Neural crest cell (in vitro differentiated cells): ENCODE measurements around the gene SHROOM2. TPM values are rescaled to one million over a fixed set of nuclear protein-coding genes. Genes with fewer than 3 reads are reported as not detected.

Experiments
- DNase-seq: peaks from one replicate; pipeline ENCODE4 v3.0.0; 2021; ENCODE audit warnings: low read depth, mixed read lengths, low spot score
- H3K27ac Mint-ChIP-seq: one replicate; pipeline ENCODE4 v1.8.0; 2021; ENCODE audit warnings: mild to moderate bottlenecking, mixed read lengths; ENCODE audit not compliant: unreplicated experiment
- H3K27me3 Mint-ChIP-seq: 2 replicates; pipeline ENCODE4 v1.8.0; 2021; ENCODE audit warnings: low read depth, mild to moderate bottlenecking, mixed read lengths
- H3K36me3 Mint-ChIP-seq: 2 replicates; pipeline ENCODE4 v1.8.0; 2021; ENCODE audit warnings: low read depth, mild to moderate bottlenecking, mixed read lengths
- H3K4me1 Mint-ChIP-seq: 2 replicates; pipeline ENCODE4 v1.8.0; 2021; ENCODE audit warnings: mixed read lengths
- H3K4me3 Mint-ChIP-seq: one replicate; pipeline ENCODE4 v1.8.0; 2021; ENCODE audit warnings: mild to moderate bottlenecking, mixed read lengths
- H3K9me3 Mint-ChIP-seq: 2 replicates; pipeline ENCODE4 v1.8.0; 2021; ENCODE audit warnings: mixed read lengths
- CTCF ChIP-seq: fragments of 200-600 bp; sonication (generic); conservative IDR thresholded peaks from 2 replicates; pipeline ENCODE4 v1.5.0; 2021; ENCODE audit warnings: antibody characterized with exemption, mild to moderate bottlenecking
- total RNA-seq: library from RNA; stranded (reverse); gene quantifications from 2 replicates; pipeline ENCODE4 v1.2.1, GENCODE V29; 2021

The SHROOM2 gene
- total RNA-seq, 1 donor from 2014 or later, result 11.1 TPM

GRCh38 chrX:9983846-9984245 lies 197.6 kb downstream of the SHROOM2 start:
- H3K27ac Mint-ChIP-seq, result no peak overlapping the region
- H3K36me3 Mint-ChIP-seq, result peaks cover 5% of the 10 kb centered on the region
- H3K4me1 Mint-ChIP-seq, result peaks cover 14% of the 10 kb centered on the region
- H3K27me3 Mint-ChIP-seq, result no peaks in the 10 kb centered on the region
- peaks cover 3% of the 10 kb centered on the region for H3K9me3 Mint-ChIP-seq
- H3K4me3 Mint-ChIP-seq, result no peak overlapping the region
- TF ChIP-seq CTCF, result no peak
- no peak for DNase-seq

DNA sequence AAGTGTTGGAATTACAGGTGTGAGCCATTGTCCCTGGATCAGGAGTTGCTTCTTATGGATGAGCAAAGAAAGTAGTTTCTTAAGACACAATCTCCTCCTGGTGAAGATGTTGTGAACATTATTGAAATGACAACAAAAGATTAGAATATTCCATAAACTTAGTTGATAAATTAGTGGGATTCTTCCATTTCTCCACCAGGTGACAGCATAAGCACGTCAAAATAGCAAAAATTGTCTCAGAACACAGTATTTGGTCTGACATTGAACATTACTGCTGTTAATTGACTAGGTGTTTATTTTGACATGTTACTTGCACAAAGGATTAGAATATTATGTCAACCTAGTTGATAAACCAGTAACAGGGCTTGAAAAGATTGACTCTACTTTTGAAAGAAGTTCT lies 202.5 kb downstream of the SHROOM2 start:
- Mint-ChIP-seq H3K27ac (no peak overlapping the region), H3K27me3 (no peaks in the 10 kb centered on the region), H3K9me3 (no peaks in the 10 kb centered on the region), H3K36me3 (no peaks in the 10 kb centered on the region), H3K4me1 (no peaks in the 10 kb centered on the region), H3K4me3 (no peak overlapping the region)
- TF ChIP-seq CTCF, result peak; percentile 58
- no peak for DNase-seq

GRCh38 chrX:9992061-9992460 lies 205.8 kb downstream of the SHROOM2 start:
- H3K36me3 Mint-ChIP-seq, result peaks cover 3% of the 10 kb centered on the region
- H3K4me3 Mint-ChIP-seq, result no peak overlapping the region
- peaks cover 7% of the 10 kb centered on the region for H3K9me3 Mint-ChIP-seq

DNA sequence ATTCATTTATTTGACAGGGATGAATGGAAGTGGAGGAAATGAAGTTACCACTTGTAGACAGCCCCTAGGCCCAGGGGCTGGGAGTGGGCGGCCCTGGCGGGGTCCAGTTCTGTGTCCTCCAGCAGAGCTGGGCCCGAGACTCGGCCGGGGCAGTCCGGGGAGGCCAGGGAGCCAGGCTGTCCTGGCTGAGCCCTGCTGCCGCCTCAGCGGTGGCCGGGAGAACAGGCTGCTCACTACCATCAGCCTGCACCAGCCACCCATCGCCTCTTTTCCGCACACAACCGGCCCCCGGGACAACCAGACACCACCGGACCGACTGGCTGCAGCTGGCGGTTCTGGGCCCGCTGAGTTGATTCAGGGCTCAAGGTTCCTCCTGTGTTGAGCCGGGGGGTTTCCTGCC lies 206.5 kb downstream of the SHROOM2 start:
- no peak for DNase-seq
- Mint-ChIP-seq H3K27ac (no peak overlapping the region), H3K36me3 (peaks cover 3% of the 10 kb centered on the region), H3K4me3 (no peak overlapping the region), H3K27me3 (no peaks in the 10 kb centered on the region), H3K9me3 (peaks cover 7% of the 10 kb centered on the region), H3K4me1 (no peaks in the 10 kb centered on the region)
- TF ChIP-seq CTCF, result no peak

More at GRCh38 chrX:9992061-9992460, 205.8 kb downstream of the SHROOM2 start:
- no peak for DNase-seq
- Mint-ChIP-seq H3K4me1 (no peaks in the 10 kb centered on the region), H3K27me3 (no peaks in the 10 kb centered on the region), H3K27ac (no peak overlapping the region)
- TF ChIP-seq CTCF, result no peak

GRCh38 chrX:9995855-9996339 lies 209.7 kb downstream of the SHROOM2 start:
- peaks cover 7% of the 10 kb centered on the region for H3K9me3 Mint-ChIP-seq
- no peaks in the 10 kb centered on the region for H3K4me1 Mint-ChIP-seq
- no peak overlapping the region for H3K27ac Mint-ChIP-seq
- no peaks in the 10 kb centered on the region for H3K27me3 Mint-ChIP-seq
- no peak overlapping the region for H3K4me3 Mint-ChIP-seq
- TF ChIP-seq CTCF, result peak; percentile 91
- peaks cover 3% of the 10 kb centered on the region for H3K36me3 Mint-ChIP-seq
- peak; percentile 70 for DNase-seq
